Mammary epithelial cell (primary cell): ENCODE measurements around the gene AGO3.

Experiments used
- CTCF ChIP-seq, 2 donors: IDR thresholded peaks in 1 of 2; conservative IDR thresholded peaks in 1 of 2; 2 replicates each; pipeline ENCODE4 v1.5.1; 2011 to 2012; ENCODE audit warnings: inconsistent platforms in 2 of 2, low read length in 2 of 2, mild to moderate bottlenecking in 2 of 2, control low read depth in 1 of 2, low read depth in 1 of 2; ENCODE audit not compliant: insufficient read depth in 1 of 2; ENCODE audit errors: extremely low read depth in 1 of 2
- EZH2 ChIP-seq: IDR thresholded peaks from 2 replicates; pipeline ENCODE4 v1.6.1; 2012; ENCODE audit warnings: low read length, inconsistent platforms, borderline replicate concordance

GRCh38 chr1:36080236-36080635, 149.3 kb downstream of the AGO3 start:
- TF ChIP-seq CTCF (conservative IDR thresholded peaks at IDR 0.05 in 1 of 2, IDR thresholded peaks at IDR 0.05 in 1 of 2; ENCODE audit: extremely low read depth in 1 of 2, insufficient read depth in 1 of 2, low read depth in 1 of 2, low read length in 2 of 2) (no peak), EZH2 (no peak)
